ENCODE measurements around the gene BLTP3A. TPM values are rescaled to one million over a fixed set of nuclear protein-coding genes. Genes with fewer than 3 reads are reported as not detected.

The BLTP3A gene
- total and polyA plus RNA-seq, 2 of the 13 experiments (the other 11 are each of a cell fraction or from before 2014, with no cell fraction given), result 22.1 to 24.0 TPM

GRCh38 chr6:34810017-34810882 is 18.4 kb downstream of the BLTP3A start:
- intact Hi-C loops (cut with micrococcal nuclease; ENCODE audit: unreplicated experiment), result no loop called here
- DNase-seq (ENCODE audit: low spot score) (no peak), FAIRE-seq (no peak), ATAC-seq (no peak)
- Histone ChIP-seq H3K36me3 (replicated peaks in 1 of 2; ENCODE audit: control insufficient read depth in 1 of 2, insufficient read depth in 2 of 2, low read length in 2 of 2) (peaks cover 1 to 4% of the 10 kb centered on the region in 2 experiments; a peak in 3 of 5 replicates), H3K79me2 (ENCODE audit: insufficient read depth, low read length) (peaks cover 86% of the 10 kb centered on the region), H3K9ac (ENCODE audit: insufficient read depth, low read depth, low read length) (no peak overlapping the region), H2AFZ (ENCODE audit: low read length) (no peak overlapping the region), H3K9me3 (ENCODE audit: low read length) (no peaks in the 10 kb centered on the region), H3K4me2 (ENCODE audit: low read depth, low read length) (no peak overlapping the region), H3K4me1 (ENCODE audit: insufficient read depth, low read length) (peaks cover 21% of the 10 kb centered on the region), H3K27ac (ENCODE audit: extremely low read length, insufficient read depth, low read length) (no peak overlapping the region), H3K4me3 (replicated peaks in 1 of 3; ENCODE audit: insufficient read depth in 1 of 3, low read depth in 2 of 3, low read length in 3 of 3) (no peak overlapping the region), H3K27me3 (ENCODE audit: control insufficient read depth in 1 of 2, insufficient read depth in 2 of 2, low read length in 2 of 2) (no peaks in the 10 kb centered on the region), H4K20me1 (ENCODE audit: insufficient read depth, low read length) (peaks cover 28% of the 10 kb centered on the region)
- ChIA-PET POLR2A (no interaction called here), CTCF (ENCODE audit: low intra/inter-chr PET ratio, low total read pairs) (no interaction called here)
- 94% methylated on average over 10 of the region's 10 CpGs for WGBS (ENCODE audit: low lambda C conversion rate)
- in situ Hi-C loops (cut with HindIII; ENCODE audit: extremely low pct_ligation_motif_present, low pct_unique_long_range_greater_than_20kb), result no loop called here
- no peak for TF ChIP-seq CBX5 (CRISPR knock-in tag; IDR thresholded peaks at IDR 0.05; ENCODE audit: borderline replicate concordance)
- TF ChIP-seq, protein P1, sequence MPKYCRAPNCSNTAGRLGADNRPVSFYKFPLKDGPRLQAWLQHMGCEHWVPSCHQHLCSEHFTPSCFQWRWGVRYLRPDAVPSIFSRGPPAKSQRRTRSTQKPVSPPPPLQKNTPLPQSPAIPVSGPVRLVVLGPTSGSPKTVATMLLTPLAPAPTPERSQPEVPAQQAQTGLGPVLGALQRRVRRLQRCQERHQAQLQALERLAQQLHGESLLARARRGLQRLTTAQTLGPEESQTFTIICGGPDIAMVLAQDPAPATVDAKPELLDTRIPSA (CRISPR knock-in tag; IDR thresholded peaks at IDR 0.05; ENCODE audit: borderline replicate concordance), result no peak
- TF ChIP-seq SP2 (CRISPR knock-in tag; IDR thresholded peaks at IDR 0.05), result no peak
- no peak for TF ChIP-seq ZNF747 (CRISPR knock-in tag; IDR thresholded peaks at IDR 0.05; ENCODE audit: borderline replicate concordance)
- peak; percentile 61; the same call in 1 of the 2 replicates for TF ChIP-seq ZNF121 (CRISPR knock-in tag; IDR thresholded peaks at IDR 0.05)
- no TSS peak for BruUV-seq (replicated peaks)

GRCh38 chr6:34810936-34811632 is 19.2 kb downstream of the BLTP3A start:
- FAIRE-seq (no peak), ATAC-seq (peak; percentile 66), DNase-seq (ENCODE audit: low spot score) (peak; percentile 52)
- WGBS (ENCODE audit: low lambda C conversion rate), result 67% methylated on average over 5 of the region's 5 CpGs
- Histone ChIP-seq H3K79me2 (ENCODE audit: insufficient read depth, low read length) (peaks cover 86% of the 10 kb centered on the region), H3K4me2 (ENCODE audit: low read depth, low read length) (no peak overlapping the region), H3K36me3 (replicated peaks in 1 of 2; ENCODE audit: control insufficient read depth in 1 of 2, insufficient read depth in 2 of 2, low read length in 2 of 2) (peaks cover 1 to 4% of the 10 kb centered on the region in 2 experiments; a peak in 3 of 5 replicates), H3K9ac (ENCODE audit: insufficient read depth, low read depth, low read length) (no peak overlapping the region), H2AFZ (ENCODE audit: low read length) (no peak overlapping the region), H3K27ac (ENCODE audit: extremely low read length, insufficient read depth, low read length) (no peak overlapping the region), H3K4me3 (replicated peaks in 1 of 3; ENCODE audit: insufficient read depth in 1 of 3, low read depth in 2 of 3, low read length in 3 of 3) (no peak overlapping the region), H3K9me3 (ENCODE audit: low read length) (no peaks in the 10 kb centered on the region), H4K20me1 (ENCODE audit: insufficient read depth, low read length) (peaks cover 27% of the 10 kb centered on the region), H3K27me3 (ENCODE audit: control insufficient read depth in 1 of 2, insufficient read depth in 2 of 2, low read length in 2 of 2) (no peaks in the 10 kb centered on the region), H3K4me1 (ENCODE audit: insufficient read depth, low read length) (peaks cover 22% of the 10 kb centered on the region)
- intact Hi-C loops (cut with micrococcal nuclease; ENCODE audit: unreplicated experiment) (no loop called here), in situ Hi-C loops (cut with HindIII; ENCODE audit: extremely low pct_ligation_motif_present, low pct_unique_long_range_greater_than_20kb) (no loop called here)
- CTCF ChIA-PET (ENCODE audit: low intra/inter-chr PET ratio, low total read pairs), result no interaction called here
- POLR2A ChIA-PET, result no interaction called here
- no TSS peak for BruUV-seq (replicated peaks)
- TF ChIP-seq FOSL1 (CRISPR knock-in tag; IDR thresholded peaks at IDR 0.05; ENCODE audit: borderline replicate concordance), result peak; percentile 49; the same call in 1 of the 2 replicates
- 0 out of 2 replicates have a peak, but pooled peaks have one; percentile 12 for TF ChIP-seq CREB1 (IDR thresholded peaks at IDR 0.05)
- TF ChIP-seq CREB1 (CRISPR knock-in tag; IDR thresholded peaks at IDR 0.05), result no peak
- peak; percentile 47; the same call in 1 of the 2 replicates for TF ChIP-seq ZNF770 (CRISPR knock-in tag; IDR thresholded peaks at IDR 0.05)
- no peak for TF ChIP-seq ZNF256 (CRISPR knock-in tag; conservative IDR thresholded peaks at IDR 0.05)
- peak; percentile 51; the same call in 1 of the 2 replicates for TF ChIP-seq SOX5 (CRISPR knock-in tag; IDR thresholded peaks at IDR 0.05; ENCODE audit: borderline replicate concordance)
- TF ChIP-seq SOX6 (IDR thresholded peaks at IDR 0.05), result no peak
- TF ChIP-seq SOX6 (CRISPR knock-in tag; IDR thresholded peaks at IDR 0.05), result peak; percentile 8; the same call in 1 of the 2 replicates
- no peak for TF ChIP-seq MLX (CRISPR knock-in tag; IDR thresholded peaks at IDR 0.05)

All from HepG2 (cell line).